Psoas muscle (tissue), 8 donors: ENCODE results near the gene DRC1. TPM values are rescaled to one million over a fixed set of nuclear protein-coding genes. Genes with fewer than 3 reads are reported as not detected.

ENCODE experiments used
- ATAC-seq, 4 donors: fragments of 200-7000 bp; cut with Tn5 transposase; one replicate each; pipeline ENCODE4 v1.9.1; 2020; ENCODE audit warnings: moderate library complexity in 3 of 4, mild to moderate bottlenecking in 2 of 4
- DNase-seq, 2 donors: peaks; one replicate each; pipeline ENCODE4 v3.0.0-alpha.2; 2020
- H3K27ac ChIP-seq: fragments of 200-600 bp; one replicate; pipeline ENCODE4 v1.8.0; 2022
- H3K27me3 ChIP-seq, 3 donors: fragments of 200-600 bp in 1 of 3; one replicate each; pipeline versions ENCODE4 v1.6.1 to v1.8.0; 2013 to 2022; ENCODE audit warnings: low read length in 2 of 3, mild to moderate bottlenecking in 2 of 3, moderate library complexity in 1 of 3; ENCODE audit not compliant: insufficient read depth in 3 of 3
- H3K36me3 ChIP-seq, 2 donors: fragments of 200-600 bp in 1 of 2; one replicate each; pipeline versions ENCODE4 v1.6.1 to v1.8.0; 2013 to 2022; ENCODE audit warnings: low read depth in 1 of 2, mild to moderate bottlenecking in 1 of 2, moderate library complexity in 1 of 2; ENCODE audit not compliant: insufficient read depth in 1 of 2
- H3K4me1 ChIP-seq: fragments of 200-600 bp; one replicate; pipeline ENCODE4 v1.8.0; 2022
- H3K4me3 ChIP-seq: fragments of 200-600 bp; one replicate; pipeline ENCODE4 v1.8.0; 2022; ENCODE audit warnings: mild to moderate bottlenecking
- H3K9me3 ChIP-seq: fragments of 200-600 bp; one replicate; pipeline ENCODE4 v1.8.0; 2022
- CTCF ChIP-seq: fragments of 200-600 bp; IDR thresholded peaks from one replicate; pipeline ENCODE4 v1.8.0; 2022; ENCODE audit warnings: antibody characterized with exemption
- WGBS, 3 donors: extraction: QIAGEN DNeasy Blood & Tissue Kit; methylation state at CpG; one replicate each; pipeline versions ENCODE4 v1.1.6 to v1.1.7; 2013; 5-methylcytosine and 5-hydroxymethylcytosine counted together
- intact Hi-C, 2 donors: fragments of 100-400 bp; cut with DNase I; formaldehyde crosslinking; loops; one replicate each; pipeline versions ENCODE4 v1.11.0 to v1.14.2; 2022
- polyA plus RNA-seq, 3 donors: library from polyadenylated mRNA; stranded (reverse); fragments of 200-250 nt; gene quantifications; one replicate each; pipeline ENCODE4 v1.2.3, GENCODE V29; 2013
- total RNA-seq, 4 donors: library from RNA; stranded (reverse); fragmentation: NEBNext Ultra II Directional in 2 of 4; extraction: Animal tissue kit (Norgen Biotek cat#: 25700) in 2 of 4; gene quantifications; one replicate each; pipeline versions ENCODE4 v1.2.1 to v1.2.4, GENCODE V29; 2021 to 2023
- donor health status: healthy with polysubstance abuse.
- donor health status: DM: no; HTN: no; CAD: no; lungs with moderate emphysema.
- donor health status: Bipolar disorder and iron deficiency.
- donor health status: healthy.
- donor health status: DM: yes; HTN: yes; CAD: no.
- donor health status: DM: no; HTN: no; CAD: no.
- donor health status: DM: no; HTN: no; CAD: no.
- donor health status: DM: yes; HTN: yes; CAD: no.

DRC1 gene
- total and polyA plus RNA-seq, 7 donors: 0.04 to 0.15 (median 0.08) TPM; not detected in 3

- Histone ChIP-seq H3K27ac (no peak overlapping the region), H3K4me3 (no peak overlapping the region), H3K9me3 (no peaks in the 10 kb centered on the region), H3K36me3 (no peaks in the 10 kb centered on the region), H3K4me1 (peaks cover 13% of the 10 kb centered on the region), H3K27me3 (no peaks in the 10 kb centered on the region)
- 66 to 76% (median 71%) methylated on average over 5 of the region's 5 CpGs for WGBS, 3 donors
- TF ChIP-seq CTCF: no peak
- DNase-seq (no peak), ATAC-seq (no peak)
- intact Hi-C loops: no loop called here
These were observed 76.6 kb downstream of the DRC1 start for GRCh38 chr2:26478366-26478765.

GRCh38 chr2:26479131-26479788 is 77.5 kb downstream of the DRC1 start:
- ATAC-seq (no peak), DNase-seq (no peak)
- no peaks in the 10 kb centered on the region for H3K9me3 ChIP-seq
- intact Hi-C loops: no loop called here
- H3K27ac ChIP-seq: no peak overlapping the region
- H3K36me3 ChIP-seq: no peaks in the 10 kb centered on the region
- peaks cover 22% of the 10 kb centered on the region for H3K4me1 ChIP-seq
- TF ChIP-seq CTCF: no peak
- H3K4me3 ChIP-seq: no peak overlapping the region
- H3K27me3 ChIP-seq: no peaks in the 10 kb centered on the region
- 91 to 93% (median 91%) methylated on average over 16 to 25 of the region's 25 CpGs for WGBS, 3 donors

- DNase-seq (no peak), ATAC-seq (no peak)
- Histone ChIP-seq H3K27me3 (no peaks in the 10 kb centered on the region), H3K4me3 (no peak overlapping the region), H3K27ac (no peak overlapping the region), H3K36me3 (no peaks in the 10 kb centered on the region), H3K4me1 (peaks cover 29% of the 10 kb centered on the region), H3K9me3 (no peaks in the 10 kb centered on the region)
- no peak for TF ChIP-seq CTCF
- 87 to 90% (median 88%) methylated on average over 20 to 21 of the region's 21 CpGs for WGBS, 3 donors
- intact Hi-C loops: no loop called here
These were observed 78.3 kb downstream of the DRC1 start for GRCh38 chr2:26479789-26480565.

GRCh38 chr2:26480566-26481423 is 79.1 kb downstream of the DRC1 start:
- H3K9me3 ChIP-seq: no peaks in the 10 kb centered on the region
- H3K4me1 ChIP-seq: peaks cover 30% of the 10 kb centered on the region
- TF ChIP-seq CTCF: no peak
- whole genome bisulfite sequencing, 3 donors: 72 to 77% (median 75%) methylated on average over 16 to 18 of the region's 18 CpGs
- no peaks in the 10 kb centered on the region for H3K36me3 ChIP-seq
- no peaks in the 10 kb centered on the region for H3K27me3 ChIP-seq
- no peak for ATAC-seq
- peak overlapping the region; percentile 42 for H3K27ac ChIP-seq
- no peak overlapping the region for H3K4me3 ChIP-seq
- intact Hi-C loops: no loop called here
- no peak for DNase-seq
